ENCODE results near the gene AFAP1.

AFAP1 gene

DNA sequence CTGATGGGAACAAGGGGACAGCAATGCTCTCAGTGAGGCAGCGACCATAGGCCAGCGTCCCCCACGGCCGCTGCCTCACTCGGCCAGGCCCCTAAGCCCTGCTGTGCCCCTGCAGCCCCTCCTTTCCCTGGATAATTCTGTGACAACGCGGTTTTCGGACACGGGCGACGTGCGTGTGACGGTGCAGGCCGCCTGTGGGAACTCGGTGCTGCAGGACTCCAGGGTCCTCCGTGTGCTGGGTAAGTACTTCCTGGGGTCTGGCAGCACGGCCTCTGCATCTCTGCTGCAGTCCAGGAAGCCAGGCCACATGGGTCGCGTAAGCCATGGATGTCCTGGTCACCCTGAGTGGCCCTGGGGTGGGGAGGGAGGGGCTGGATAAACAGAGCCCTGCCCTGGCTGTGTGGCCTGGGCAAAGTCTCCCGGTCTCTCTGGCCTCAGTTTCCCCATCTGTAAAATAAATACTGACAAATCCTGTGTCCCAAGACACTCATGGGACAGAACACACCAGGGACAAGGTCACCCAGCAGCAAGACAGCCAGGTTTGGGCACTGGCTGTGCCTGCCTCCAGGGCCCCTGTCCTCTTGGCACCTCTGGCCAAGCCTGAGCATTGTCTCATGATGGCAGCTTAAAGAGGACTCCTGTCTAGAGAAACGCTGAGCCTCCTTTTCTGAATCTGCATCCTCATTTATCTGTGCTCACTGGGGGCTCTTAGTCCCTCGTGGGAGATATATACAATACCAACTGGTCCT is 212.8 kb downstream of the AFAP1 start:
- DNase-seq = no peak

GRCh38 chr4:7725951-7726350 is 213.7 kb downstream of the AFAP1 start:
- no peak for DNase-seq

DNA sequence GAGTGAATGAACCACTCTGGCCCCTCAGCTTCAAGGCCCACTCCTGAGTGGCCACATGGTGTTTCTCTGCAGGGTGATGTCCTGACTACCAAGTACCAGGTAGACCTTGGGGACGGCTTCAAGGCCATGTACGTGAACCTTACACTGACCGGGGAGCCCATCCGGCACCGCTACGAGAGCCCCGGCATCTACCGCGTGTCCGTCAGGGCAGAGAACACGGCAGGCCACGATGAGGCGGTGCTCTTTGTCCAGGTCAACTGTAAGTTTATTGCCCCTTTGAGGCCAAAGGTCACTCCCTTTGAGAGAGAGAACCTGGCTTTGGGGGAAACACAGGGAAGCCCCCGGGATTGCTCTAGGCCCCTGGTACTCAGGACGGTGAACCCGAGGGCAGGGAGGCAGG is 216.0 kb downstream of the AFAP1 start:
- DNase-seq = no peak

- no peak for DNase-seq
These were observed 216.8 kb downstream of the AFAP1 start for GRCh38 chr4:7722766-7723387.

GRCh38 chr4:7721984-7722551 is 217.6 kb downstream of the AFAP1 start:
- no peak for DNase-seq

- DNase-seq = peak; percentile 86
These were observed 220.1 kb downstream of the AFAP1 start for GRCh38 chr4:7719354-7720174.

DNA sequence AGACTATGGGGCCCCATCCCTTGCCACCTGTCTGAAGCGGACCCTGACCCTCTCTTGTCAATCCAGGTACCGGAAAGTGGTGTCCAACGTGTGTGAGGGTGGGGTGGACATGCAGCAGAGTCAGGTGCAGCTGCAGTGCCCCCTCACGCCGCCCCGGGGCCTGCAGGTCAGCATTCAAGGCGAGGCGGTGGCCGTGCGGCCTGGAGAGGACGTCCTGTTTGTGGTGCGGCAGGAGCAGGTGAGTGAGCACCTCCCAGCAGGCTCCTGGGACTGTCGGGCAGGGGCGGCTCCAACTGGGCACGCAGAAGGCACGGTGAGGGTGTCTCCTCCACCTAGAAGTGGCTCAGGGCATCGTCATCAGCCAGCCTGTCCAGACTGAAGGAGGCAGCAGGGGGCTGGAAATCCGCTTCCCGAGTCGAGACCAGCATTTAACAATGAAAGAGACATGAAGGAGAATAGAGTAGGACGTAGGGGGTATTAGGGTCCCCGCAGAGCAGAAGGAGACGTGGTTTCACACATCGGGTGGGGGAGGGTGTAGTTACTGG is 221.6 kb downstream of the AFAP1 start:
- DNase-seq = no peak

- DNase-seq = no peak
These were observed 222.5 kb downstream of the AFAP1 start for GRCh38 chr4:7717161-7717560.

DNA sequence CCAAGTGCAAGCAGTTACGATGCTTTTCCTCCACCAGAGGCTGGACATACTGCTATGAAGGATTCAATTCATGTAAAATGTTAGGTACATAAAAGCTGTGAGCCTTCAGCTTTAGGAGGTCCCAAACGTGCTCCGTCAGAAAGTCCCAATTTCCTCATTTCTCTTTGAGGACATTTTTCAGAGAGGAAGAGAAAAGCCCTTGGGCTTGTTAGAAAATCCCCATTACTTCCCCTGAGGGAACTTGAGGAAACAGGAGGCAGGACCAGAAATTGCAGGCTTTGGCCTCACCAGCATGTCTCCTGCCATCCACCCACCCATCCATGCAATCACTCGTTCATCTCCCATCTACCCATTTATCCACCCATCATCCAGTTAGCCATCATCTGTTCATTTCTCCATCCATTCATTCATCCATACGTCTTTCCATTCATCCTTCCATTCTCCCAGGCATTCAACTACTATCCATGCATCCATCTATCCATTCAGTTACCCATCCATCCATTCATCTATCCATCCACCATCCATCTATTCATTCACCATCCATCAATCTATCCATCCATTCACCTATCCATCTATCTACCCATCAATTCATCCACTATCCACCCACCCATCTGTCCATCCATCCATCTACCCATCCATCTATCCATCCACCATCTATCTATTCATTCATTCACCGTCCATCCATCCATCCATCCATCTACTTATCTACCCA is 223.5 kb downstream of the AFAP1 start:
- DNase-seq = no peak

- DNase-seq = no peak
These were observed 224.2 kb downstream of the AFAP1 start for GRCh38 chr4:7715271-7716009.

DNA sequence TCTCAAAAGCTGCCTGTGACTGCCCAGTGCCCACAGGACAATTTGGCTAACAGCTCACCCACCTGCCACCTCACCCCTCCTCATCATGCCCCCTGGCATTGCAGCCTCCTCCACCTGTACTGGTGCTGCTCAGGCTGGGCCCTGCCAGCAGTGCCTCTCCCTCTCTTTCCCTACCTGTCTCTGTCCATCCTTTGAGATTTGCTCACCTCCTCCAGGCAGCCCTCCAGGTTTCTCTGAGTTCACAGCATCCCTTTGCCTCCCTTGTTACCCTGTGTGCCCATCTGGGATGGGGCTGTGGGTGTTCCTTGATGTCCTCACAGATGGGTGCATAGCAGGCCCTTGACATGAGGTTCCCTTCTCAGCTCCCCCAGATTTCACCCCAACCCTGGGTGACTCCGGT is 224.9 kb downstream of the AFAP1 start:
- no peak for DNase-seq

DNA sequence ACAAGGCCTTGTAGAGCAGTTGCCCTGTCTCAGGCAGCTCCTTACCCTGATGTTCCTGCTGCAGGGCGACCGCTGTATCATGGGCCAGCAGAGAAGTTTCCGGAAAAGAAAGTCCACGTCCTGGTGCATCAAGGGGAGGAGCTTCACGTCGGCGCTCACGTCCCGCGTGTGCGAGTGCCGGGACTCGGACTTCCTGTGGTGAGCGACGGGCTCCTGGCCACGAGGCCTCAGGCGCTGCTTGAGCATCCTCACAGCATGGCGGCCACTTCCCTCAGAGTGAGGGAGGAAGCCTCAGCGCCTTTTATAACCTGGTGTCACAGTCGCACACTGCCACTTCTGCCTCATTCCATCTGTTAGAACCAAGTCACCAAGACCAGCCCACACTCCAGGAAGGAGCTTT is 225.5 kb downstream of the AFAP1 start:
- DNase-seq = no peak

DNA sequence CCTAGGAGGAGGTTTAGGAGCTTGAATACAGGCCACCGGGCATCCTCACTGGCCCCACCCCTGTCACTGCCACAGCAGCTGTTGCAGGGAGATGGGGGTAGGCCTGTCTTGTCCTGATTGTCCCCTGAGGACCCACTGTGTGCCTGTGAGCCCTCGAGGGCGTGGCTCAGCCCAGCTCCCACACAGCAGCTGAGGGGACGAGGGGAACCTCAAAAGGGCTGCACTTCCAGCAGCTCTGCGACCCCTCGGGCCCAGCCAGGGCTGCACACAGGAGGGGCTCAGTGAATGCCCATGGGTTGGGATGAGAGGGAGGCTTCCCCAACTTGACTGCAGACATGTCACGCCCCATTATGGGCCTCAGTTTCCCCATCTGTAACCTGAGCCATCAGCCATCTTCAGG is 225.9 kb downstream of the AFAP1 start:
- DNase-seq = no peak

DNA sequence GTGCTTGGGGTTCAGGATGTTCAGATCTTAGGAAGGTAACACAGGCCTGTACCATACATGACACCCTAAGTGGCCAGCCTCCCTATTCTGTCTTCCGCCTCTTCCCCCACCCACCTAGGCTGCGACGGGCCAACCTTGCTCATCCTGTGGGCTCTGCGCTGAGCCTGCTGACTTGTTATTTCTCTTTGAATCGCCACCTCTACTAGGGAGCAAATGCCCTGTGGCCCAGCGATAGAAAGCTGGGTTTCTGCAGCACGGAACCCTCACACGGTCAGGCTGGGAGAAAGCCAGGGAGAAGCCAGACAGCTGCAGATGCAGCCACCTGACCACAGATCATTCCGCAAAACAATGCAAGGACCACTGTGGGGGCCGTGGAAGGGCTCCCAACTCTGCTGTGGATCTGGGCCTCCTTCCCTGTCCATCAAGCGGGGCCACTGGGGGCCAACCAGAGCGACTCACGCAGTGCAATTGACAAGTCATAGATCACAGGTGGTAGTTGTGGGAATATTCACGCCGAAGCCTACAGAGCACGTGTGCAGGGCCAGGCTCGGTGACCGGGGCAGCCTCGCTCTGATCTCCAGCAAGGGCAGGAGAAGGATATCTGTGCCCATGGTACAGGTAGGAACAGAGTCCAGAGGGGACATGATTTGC is 227.5 kb downstream of the AFAP1 start:
- no peak for DNase-seq

DNA sequence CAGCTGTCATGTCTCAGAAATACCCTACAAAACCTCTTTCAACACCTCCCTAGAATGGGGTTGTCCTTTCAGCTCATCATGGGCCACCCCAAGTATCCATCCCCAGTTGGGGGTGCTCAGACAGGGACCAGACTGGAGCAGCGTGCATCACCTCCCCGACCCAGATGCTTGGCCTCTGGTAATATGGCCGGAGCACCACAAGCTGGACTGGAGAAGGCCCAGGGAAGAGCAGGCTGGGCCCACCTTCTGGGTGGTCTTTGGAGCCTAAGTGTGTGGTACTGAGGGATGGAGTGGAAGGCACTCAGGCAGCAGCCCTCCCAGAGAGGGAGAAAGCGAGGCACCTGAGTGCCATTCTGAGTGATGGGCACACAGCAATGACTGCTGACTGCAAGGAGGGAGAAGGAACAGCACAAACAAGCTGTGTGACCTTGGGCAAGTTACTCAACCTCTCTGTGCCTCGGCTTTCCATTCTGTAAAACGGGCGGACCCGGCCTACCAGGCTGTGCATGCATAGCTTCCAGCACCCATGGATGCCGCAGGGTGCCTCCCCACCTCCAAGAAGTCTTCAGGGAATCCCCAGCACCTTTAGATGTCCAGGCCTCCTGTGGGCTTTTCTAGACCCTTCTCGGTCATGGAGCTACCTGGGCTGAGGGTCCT is 228.2 kb downstream of the AFAP1 start:
- DNase-seq = no peak

GRCh38 chr4:7710576-7711306 is 228.9 kb downstream of the AFAP1 start:
- DNase-seq = no peak

- DNase-seq = no peak
These were observed 229.5 kb downstream of the AFAP1 start for GRCh38 chr4:7710126-7710525.

- no peak for DNase-seq
These were observed 230.2 kb downstream of the AFAP1 start for GRCh38 chr4:7709431-7709830.

- no peak for DNase-seq
These were observed 230.7 kb downstream of the AFAP1 start for GRCh38 chr4:7708981-7709380.

Data from activated CD8-positive, alpha-beta memory T cell treated with anti-CD3 and anti-CD28 coated beads for 24 hours (primary cell).